GM23338 (cell line): Measurements from ENCODE around the gene MLLT10. TPM values are rescaled to one million over a fixed set of nuclear protein-coding genes. Genes with fewer than 3 reads are reported as not detected.

Source experiments
- ATAC-seq: fragments of 200-7000 bp; cut with Tn5 transposase; 3 replicates; pipeline ENCODE4 v1.9.1; 2020
- DNase-seq: peaks from one replicate; pipeline ENCODE4 v3.0.0-alpha.2; 2015; ENCODE audit warnings: low spot score
- H2AFZ ChIP-seq: fragments of 200-600 bp; sonication (generic); 2 replicates; pipeline ENCODE4 v1.8.0; 2016; ENCODE audit warnings: antibody characterized with exemption, mild to moderate bottlenecking, moderate library complexity
- H3F3A ChIP-seq: fragments of 200-600 bp; sonication (generic); replicated peaks from 2 replicates; pipeline ENCODE4 v1.8.0; 2017; ENCODE audit warnings: antibody characterized with exemption, mixed run types, low read depth
- H3K27ac ChIP-seq: fragments of 200-600 bp; sonication (generic); 2 replicates; pipeline ENCODE4 v1.6.1; 2016; ENCODE audit warnings: low read depth
- H3K27me3 ChIP-seq: fragments of 200-600 bp; sonication (generic); 2 replicates; pipeline ENCODE4 v1.8.0; 2016; ENCODE audit warnings: mild to moderate bottlenecking, mixed run types, moderate library complexity; ENCODE audit not compliant: insufficient read depth
- H3K36me3 ChIP-seq: fragments of 200-600 bp; sonication (generic); 2 replicates; pipeline ENCODE4 v1.8.0; 2016; ENCODE audit warnings: mild to moderate bottlenecking; ENCODE audit not compliant: insufficient read depth
- H3K4me1 ChIP-seq: fragments of 200-600 bp; sonication (generic); 2 replicates; pipeline ENCODE4 v1.8.0; 2016; ENCODE audit warnings: mild to moderate bottlenecking, moderate library complexity; ENCODE audit not compliant: insufficient read depth
- H3K4me2 ChIP-seq: fragments of 200-600 bp; sonication (generic); 2 replicates; pipeline ENCODE4 v1.7.1; 2017; ENCODE audit warnings: mixed run types
- H3K4me3 ChIP-seq: fragments of 200-600 bp; sonication (generic); 2 replicates; pipeline ENCODE4 v1.6.1; 2016; ENCODE audit warnings: mixed run types
- H3K79me2 ChIP-seq: fragments of 200-600 bp; sonication (generic); replicated peaks from 2 replicates; pipeline ENCODE4 v1.8.0; 2017; ENCODE audit warnings: mild to moderate bottlenecking; ENCODE audit not compliant: insufficient read depth
- H3K9me2 ChIP-seq: fragments of 200-600 bp; sonication (generic); 2 replicates; pipeline ENCODE4 v1.8.0; 2017; ENCODE audit not compliant: insufficient read depth
- H4K20me1 ChIP-seq: fragments of 200-600 bp; sonication (generic); replicated peaks from 2 replicates; pipeline ENCODE4 v1.8.0; 2017; ENCODE audit warnings: mild to moderate bottlenecking; ENCODE audit not compliant: insufficient read depth
- H3K27ac Mint-ChIP-seq: 2 replicates; pipeline ENCODE4 v1.8.0; 2020; ENCODE audit warnings: inconsistent platforms, mild to moderate bottlenecking, moderate library complexity, mixed read lengths
- H3K27me3 Mint-ChIP-seq: 3 replicates; pipeline ENCODE4 v1.8.0; 2022; ENCODE audit warnings: low read depth, mild to moderate bottlenecking, moderate library complexity, mixed read lengths, inconsistent platforms; ENCODE audit not compliant: insufficient read depth, poor library complexity
- H3K36me3 Mint-ChIP-seq: 3 replicates; pipeline ENCODE4 v1.8.0; 2021; ENCODE audit warnings: low read depth, mild to moderate bottlenecking, inconsistent platforms, moderate library complexity, mixed read lengths
- H3K4me1 Mint-ChIP-seq: 3 replicates; pipeline ENCODE4 v1.8.0; 2020; ENCODE audit warnings: mild to moderate bottlenecking, inconsistent platforms, mixed read lengths
- H3K4me3 Mint-ChIP-seq: 3 replicates; pipeline ENCODE4 v1.8.0; 2021; ENCODE audit warnings: moderate library complexity, mild to moderate bottlenecking, inconsistent platforms, mixed read lengths
- H3K9me3 Mint-ChIP-seq: 3 replicates; pipeline ENCODE4 v1.8.0; 2020; ENCODE audit warnings: moderate library complexity, mild to moderate bottlenecking, inconsistent platforms, mixed read lengths
- EZH2 ChIP-seq: fragments of 200-600 bp; sonication (generic); IDR thresholded peaks from one replicate; pipeline ENCODE4 v1.8.0; 2017; ENCODE audit warnings: antibody characterized with exemption, mild to moderate bottlenecking, low read depth; ENCODE audit not compliant: unreplicated experiment
- EZH2phosphoT487 ChIP-seq: fragments of 200-600 bp; sonication (generic); IDR thresholded peaks from one replicate; pipeline ENCODE4 v1.8.1; 2018; ENCODE audit warnings: antibody characterized with exemption; ENCODE audit not compliant: unreplicated experiment
- JUNB ChIP-seq: IDR thresholded peaks from one replicate; pipeline ENCODE4 v1.6.1; 2016; ENCODE audit warnings: antibody characterized with exemption; ENCODE audit not compliant: unreplicated experiment
- NANOG ChIP-seq: IDR thresholded peaks from 2 replicates; pipeline ENCODE4 v1.6.1; 2016; ENCODE audit warnings: antibody characterized with exemption, borderline replicate concordance
- POLR2AphosphoS5 ChIP-seq: IDR thresholded peaks from 2 replicates; pipeline ENCODE4 v1.6.1; 2016; ENCODE audit warnings: antibody characterized with exemption, low read depth
- STAT1 ChIP-seq: IDR thresholded peaks from one replicate; pipeline ENCODE4 v1.6.1; 2016; ENCODE audit warnings: antibody characterized with exemption; ENCODE audit not compliant: unreplicated experiment
- ZNF114 ChIP-seq: fragments of 250-450 bp; sonication (Bioruptor Pico); IDR thresholded peaks from 2 replicates; pipeline ENCODE4 v1.5.0; 2020; ENCODE audit warnings: mild to moderate bottlenecking, moderate library complexity
- ZNF331 ChIP-seq: fragments of 250-450 bp; sonication (Bioruptor Pico); IDR thresholded peaks from 2 replicates; pipeline ENCODE4 v1.5.0; 2020; ENCODE audit warnings: low read depth, mild to moderate bottlenecking, moderate library complexity
- polyA plus RNA-seq: library from polyadenylated mRNA; unstranded; fragments of >200 nt; fragmentation: Nextera tagmentation; extraction: Ambion mirVana; gene quantifications from 2 replicates; pipeline ENCODE4 v1.2.1, GENCODE V29; 2016
- total RNA-seq: library from RNA; depleted of rRNA; stranded (reverse); fragments of >200 nt; shearing (Covaris generic); gene quantifications from 2 replicates; pipeline ENCODE4 v1.2.3, GENCODE V29; 2014
- TF ChIP-seq, protein P1 (sequence below): IDR thresholded peaks from one replicate; pipeline ENCODE4 v1.6.1; 2018; ENCODE audit warnings: antibody characterized with exemption; ENCODE audit not compliant: unreplicated experiment
- TF ChIP-seq, protein P2 (sequence below): IDR thresholded peaks from 2 replicates; pipeline ENCODE4 v1.6.1; 2016; ENCODE audit warnings: antibody characterized with exemption
- TF ChIP-seq, protein P3 (sequence below), 2 experiments: fragments of 200-600 bp in 1 of 2; sonication (generic) in 1 of 2; conservative IDR thresholded peaks; 2 replicates each; pipeline versions ENCODE4 v1.5.1 to v1.6.1; 2016 to 2017; ENCODE audit warnings: antibody characterized with exemption in 2 of 2, low read depth in 2 of 2, mild to moderate bottlenecking in 2 of 2, moderate library complexity in 1 of 2

Gene MLLT10
- total and polyA plus RNA-seq, 2 experiments from 2014 or later, result 28.8 to 55.4 TPM

DNA sequence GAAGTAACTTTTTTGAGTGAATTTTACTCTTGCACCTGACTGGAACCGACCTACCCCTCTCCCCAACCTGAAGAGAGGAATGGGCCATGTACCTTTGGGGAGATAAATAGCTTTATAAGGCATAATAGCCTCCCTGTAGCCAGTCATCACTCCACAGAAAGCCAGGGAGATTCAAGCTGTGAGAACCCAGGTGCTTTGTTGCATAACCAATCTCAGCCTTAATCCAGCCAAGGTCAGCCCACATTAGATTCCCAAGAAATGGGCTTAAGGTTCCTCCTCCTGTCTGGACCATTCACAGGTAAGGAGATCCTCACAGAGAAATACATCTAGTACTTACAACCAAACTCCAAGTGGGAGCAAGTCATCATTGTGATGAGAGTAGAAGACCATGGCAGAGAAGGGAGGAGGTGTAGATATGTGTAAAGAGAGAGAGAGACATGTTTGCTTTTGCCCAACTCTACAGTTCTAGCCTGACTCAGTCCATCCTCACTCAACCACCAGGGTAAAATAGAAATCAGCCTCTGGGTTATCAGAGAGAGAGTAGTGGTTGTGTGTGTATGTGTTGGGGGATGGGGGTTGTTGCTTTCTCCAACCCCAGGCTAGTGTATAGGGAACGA is 32.2 kb upstream of the MLLT10 start:
- H3K4me1 Mint-ChIP-seq, result peaks cover 83% of the 10 kb centered on the region
- Histone ChIP-seq H3K4me3 (peak overlapping the region; percentile 76; the same call in 1 of the 2 replicates), H3F3A (peaks cover 14% of the 10 kb centered on the region; the same call in 1 of the 2 replicates), H3K9me2 (no peaks in the 10 kb centered on the region), H3K4me1 (peaks cover 84% of the 10 kb centered on the region), H4K20me1 (no peaks in the 10 kb centered on the region), H2AFZ (no peak overlapping the region), H3K4me2 (peak overlapping the region; percentile 78), H3K27me3 (peaks cover 91% of the 10 kb centered on the region), H3K27ac (no peak overlapping the region), H3K79me2 (0 out of 2 replicates have a peak, but pooled peaks cover 4% of the 10 kb centered on the region), H3K36me3 (no peaks in the 10 kb centered on the region)
- peaks cover 48% of the 10 kb centered on the region for H3K27me3 Mint-ChIP-seq
- TF ChIP-seq, protein P1, sequence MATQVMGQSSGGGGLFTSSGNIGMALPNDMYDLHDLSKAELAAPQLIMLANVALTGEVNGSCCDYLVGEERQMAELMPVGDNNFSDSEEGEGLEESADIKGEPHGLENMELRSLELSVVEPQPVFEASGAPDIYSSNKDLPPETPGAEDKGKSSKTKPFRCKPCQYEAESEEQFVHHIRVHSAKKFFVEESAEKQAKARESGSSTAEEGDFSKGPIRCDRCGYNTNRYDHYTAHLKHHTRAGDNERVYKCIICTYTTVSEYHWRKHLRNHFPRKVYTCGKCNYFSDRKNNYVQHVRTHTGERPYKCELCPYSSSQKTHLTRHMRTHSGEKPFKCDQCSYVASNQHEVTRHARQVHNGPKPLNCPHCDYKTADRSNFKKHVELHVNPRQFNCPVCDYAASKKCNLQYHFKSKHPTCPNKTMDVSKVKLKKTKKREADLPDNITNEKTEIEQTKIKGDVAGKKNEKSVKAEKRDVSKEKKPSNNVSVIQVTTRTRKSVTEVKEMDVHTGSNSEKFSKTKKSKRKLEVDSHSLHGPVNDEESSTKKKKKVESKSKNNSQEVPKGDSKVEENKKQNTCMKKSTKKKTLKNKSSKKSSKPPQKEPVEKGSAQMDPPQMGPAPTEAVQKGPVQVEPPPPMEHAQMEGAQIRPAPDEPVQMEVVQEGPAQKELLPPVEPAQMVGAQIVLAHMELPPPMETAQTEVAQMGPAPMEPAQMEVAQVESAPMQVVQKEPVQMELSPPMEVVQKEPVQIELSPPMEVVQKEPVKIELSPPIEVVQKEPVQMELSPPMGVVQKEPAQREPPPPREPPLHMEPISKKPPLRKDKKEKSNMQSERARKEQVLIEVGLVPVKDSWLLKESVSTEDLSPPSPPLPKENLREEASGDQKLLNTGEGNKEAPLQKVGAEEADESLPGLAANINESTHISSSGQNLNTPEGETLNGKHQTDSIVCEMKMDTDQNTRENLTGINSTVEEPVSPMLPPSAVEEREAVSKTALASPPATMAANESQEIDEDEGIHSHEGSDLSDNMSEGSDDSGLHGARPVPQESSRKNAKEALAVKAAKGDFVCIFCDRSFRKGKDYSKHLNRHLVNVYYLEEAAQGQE, result no peak
- TF ChIP-seq ZNF331 (no peak), EZH2 (no peak), NANOG (no peak), ZNF114 (CRISPR knock-in tag) (no peak)
- TF ChIP-seq, protein P2, sequence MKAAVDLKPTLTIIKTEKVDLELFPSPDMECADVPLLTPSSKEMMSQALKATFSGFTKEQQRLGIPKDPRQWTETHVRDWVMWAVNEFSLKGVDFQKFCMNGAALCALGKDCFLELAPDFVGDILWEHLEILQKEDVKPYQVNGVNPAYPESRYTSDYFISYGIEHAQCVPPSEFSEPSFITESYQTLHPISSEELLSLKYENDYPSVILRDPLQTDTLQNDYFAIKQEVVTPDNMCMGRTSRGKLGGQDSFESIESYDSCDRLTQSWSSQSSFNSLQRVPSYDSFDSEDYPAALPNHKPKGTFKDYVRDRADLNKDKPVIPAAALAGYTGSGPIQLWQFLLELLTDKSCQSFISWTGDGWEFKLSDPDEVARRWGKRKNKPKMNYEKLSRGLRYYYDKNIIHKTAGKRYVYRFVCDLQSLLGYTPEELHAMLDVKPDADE, result no peak
- TF ChIP-seq, protein P3, sequence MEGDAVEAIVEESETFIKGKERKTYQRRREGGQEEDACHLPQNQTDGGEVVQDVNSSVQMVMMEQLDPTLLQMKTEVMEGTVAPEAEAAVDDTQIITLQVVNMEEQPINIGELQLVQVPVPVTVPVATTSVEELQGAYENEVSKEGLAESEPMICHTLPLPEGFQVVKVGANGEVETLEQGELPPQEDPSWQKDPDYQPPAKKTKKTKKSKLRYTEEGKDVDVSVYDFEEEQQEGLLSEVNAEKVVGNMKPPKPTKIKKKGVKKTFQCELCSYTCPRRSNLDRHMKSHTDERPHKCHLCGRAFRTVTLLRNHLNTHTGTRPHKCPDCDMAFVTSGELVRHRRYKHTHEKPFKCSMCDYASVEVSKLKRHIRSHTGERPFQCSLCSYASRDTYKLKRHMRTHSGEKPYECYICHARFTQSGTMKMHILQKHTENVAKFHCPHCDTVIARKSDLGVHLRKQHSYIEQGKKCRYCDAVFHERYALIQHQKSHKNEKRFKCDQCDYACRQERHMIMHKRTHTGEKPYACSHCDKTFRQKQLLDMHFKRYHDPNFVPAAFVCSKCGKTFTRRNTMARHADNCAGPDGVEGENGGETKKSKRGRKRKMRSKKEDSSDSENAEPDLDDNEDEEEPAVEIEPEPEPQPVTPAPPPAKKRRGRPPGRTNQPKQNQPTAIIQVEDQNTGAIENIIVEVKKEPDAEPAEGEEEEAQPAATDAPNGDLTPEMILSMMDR (conservative IDR thresholded peaks at IDR 0.05; ENCODE audit: low read depth in 2 of 2), result no peak
- ATAC-seq (peak; percentile 10), DNase-seq (no peak)
- no peaks in the 10 kb centered on the region; the same call in 2 of the 3 replicates for H3K36me3 Mint-ChIP-seq
- no peak overlapping the region; the same call in 2 of the 3 replicates for H3K4me3 Mint-ChIP-seq
- H3K27ac Mint-ChIP-seq, result no peak overlapping the region; the same call in 1 of the 2 replicates
- no peaks in the 10 kb centered on the region for H3K9me3 Mint-ChIP-seq

GRCh38 chr10:21502348-21502740 is 31.7 kb upstream of the MLLT10 start:
- H3K27me3 ChIP-seq, result peaks cover 96% of the 10 kb centered on the region
- no peak for TF ChIP-seq EZH2phosphoT487
- TF ChIP-seq STAT1, result no peak
- TF ChIP-seq, protein P1, result no peak
- TF ChIP-seq EZH2, result no peak
- TF ChIP-seq JUNB, result no peak
- TF ChIP-seq ZNF331, result no peak
- no peak for TF ChIP-seq POLR2AphosphoS5
- peaks cover 89% of the 10 kb centered on the region for H3K4me1 ChIP-seq
- no peaks in the 10 kb centered on the region for H3K36me3 ChIP-seq
- peak; percentile 2; the same call in 1 of the 3 replicates for ATAC-seq
- H3K79me2 ChIP-seq, result 0 out of 2 replicates have a peak, but pooled peaks cover 4% of the 10 kb centered on the region
- peaks cover 88% of the 10 kb centered on the region for H3K4me1 Mint-ChIP-seq
- no peaks in the 10 kb centered on the region for H3K9me2 ChIP-seq
- no peak for DNase-seq
- H4K20me1 ChIP-seq, result no peaks in the 10 kb centered on the region
- H3K4me3 Mint-ChIP-seq, result no peak overlapping the region
- H3K27ac ChIP-seq, result no peak overlapping the region
- H3F3A ChIP-seq, result peaks cover 14% of the 10 kb centered on the region; the same call in 1 of the 2 replicates
- peaks cover 50% of the 10 kb centered on the region for H3K27me3 Mint-ChIP-seq
- peak overlapping the region; percentile 78 for H3K4me2 ChIP-seq
- H3K9me3 Mint-ChIP-seq, result no peaks in the 10 kb centered on the region
- no peak overlapping the region for H3K27ac Mint-ChIP-seq
- no peaks in the 10 kb centered on the region; the same call in 2 of the 3 replicates for H3K36me3 Mint-ChIP-seq
- no peak overlapping the region for H2AFZ ChIP-seq
- H3K4me3 ChIP-seq, result no peak overlapping the region
